GM21825 (cell line): ENCODE measurements around the gene SPATA2L.

ENCODE experiments used
- ATAC-seq: cut with Tn5 transposase; IDR thresholded peaks from one replicate; pipeline ENCODE4 v1.9.1; 2021; ENCODE audit warnings: mild to moderate bottlenecking, moderate library complexity; ENCODE audit not compliant: unreplicated experiment

The SPATA2L gene, protein sequence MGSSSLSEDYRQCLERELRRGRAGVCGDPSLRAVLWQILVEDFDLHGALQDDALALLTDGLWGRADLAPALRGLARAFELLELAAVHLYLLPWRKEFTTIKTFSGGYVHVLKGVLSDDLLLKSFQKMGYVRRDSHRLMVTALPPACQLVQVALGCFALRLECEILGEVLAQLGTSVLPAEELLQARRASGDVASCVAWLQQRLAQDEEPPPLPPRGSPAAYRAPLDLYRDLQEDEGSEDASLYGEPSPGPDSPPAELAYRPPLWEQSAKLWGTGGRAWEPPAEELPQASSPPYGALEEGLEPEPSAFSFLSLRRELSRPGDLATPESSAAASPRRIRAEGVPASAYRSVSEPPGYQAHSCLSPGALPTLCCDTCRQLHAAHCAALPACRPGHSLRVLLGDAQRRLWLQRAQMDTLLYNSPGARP

DNA sequence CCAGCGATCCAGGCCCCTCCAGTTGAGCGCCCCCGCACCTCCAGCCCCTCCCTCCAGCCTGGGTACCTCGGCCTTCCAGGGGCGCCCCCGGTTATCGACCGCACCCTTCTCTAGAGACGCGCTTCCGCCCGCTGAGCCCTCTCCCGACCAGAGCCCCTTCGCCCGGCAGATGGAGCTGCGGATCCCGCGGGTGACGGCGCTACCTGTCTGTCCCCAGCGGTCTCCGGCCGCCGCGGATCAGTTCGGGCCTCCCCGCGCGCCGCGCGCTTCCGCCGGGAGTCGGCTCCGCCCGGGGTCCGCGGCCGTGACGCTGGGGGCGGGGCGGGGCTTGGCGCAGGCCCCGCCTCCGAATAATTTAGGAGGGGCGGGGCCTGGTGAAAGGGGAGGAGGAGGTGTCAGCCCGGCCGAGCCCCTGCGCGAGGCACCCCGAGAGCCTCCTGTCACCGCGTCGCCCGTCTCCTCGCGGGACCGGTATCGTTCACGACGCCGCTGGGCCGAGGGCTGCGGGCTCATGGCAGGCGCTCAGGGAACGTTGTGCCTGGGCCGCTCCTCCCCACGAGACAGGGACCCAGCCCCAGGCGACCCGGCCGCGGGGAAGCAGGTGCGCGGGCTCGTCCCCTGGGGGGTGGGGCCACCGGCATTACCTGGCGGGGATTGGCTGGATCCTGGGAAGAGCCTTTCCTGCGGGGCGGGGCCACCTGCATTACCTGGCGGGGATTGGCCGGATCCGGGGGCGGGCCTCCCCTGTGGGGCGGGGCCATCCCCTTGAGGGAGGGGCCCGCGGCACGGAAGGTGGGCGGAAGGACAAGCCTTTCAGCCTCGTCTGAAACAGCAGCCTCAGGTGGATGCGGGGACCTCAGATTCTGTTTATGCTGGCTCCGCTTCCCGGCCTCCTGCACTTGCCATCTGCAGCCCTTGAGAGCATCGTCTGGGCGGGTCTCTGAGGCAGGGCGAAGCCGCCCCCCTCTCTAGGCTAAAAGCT, at the start of gene SPATA2L:
SPATA2L (minus strand) TSS at position 281 of the 982 bp plus-strand sequence. CDS start 473 bp downstream, outside the sequence.
- ATAC-seq = peak; percentile 60

DNA sequence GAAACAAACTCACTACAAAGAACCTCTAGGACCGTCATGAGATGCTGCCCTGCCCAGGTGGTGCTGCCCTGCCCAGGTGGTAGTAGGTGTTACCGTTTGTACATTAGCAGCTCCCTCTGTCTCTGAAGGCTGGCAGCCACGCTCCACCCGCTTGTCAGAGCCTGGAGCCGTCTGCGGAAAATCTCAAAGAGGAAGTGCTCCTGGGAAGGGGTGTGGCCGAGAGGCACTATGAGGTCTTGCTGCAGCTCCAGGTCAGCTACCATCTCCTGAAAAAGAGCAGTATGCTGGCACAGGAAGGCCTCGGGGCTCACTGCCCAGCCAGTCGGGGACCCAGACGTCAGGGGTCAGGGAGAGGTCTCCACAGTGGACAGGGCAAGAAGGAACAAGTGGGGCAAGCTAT, 48.1 kb upstream of the SPATA2L start:
- no peak for ATAC-seq

DNA sequence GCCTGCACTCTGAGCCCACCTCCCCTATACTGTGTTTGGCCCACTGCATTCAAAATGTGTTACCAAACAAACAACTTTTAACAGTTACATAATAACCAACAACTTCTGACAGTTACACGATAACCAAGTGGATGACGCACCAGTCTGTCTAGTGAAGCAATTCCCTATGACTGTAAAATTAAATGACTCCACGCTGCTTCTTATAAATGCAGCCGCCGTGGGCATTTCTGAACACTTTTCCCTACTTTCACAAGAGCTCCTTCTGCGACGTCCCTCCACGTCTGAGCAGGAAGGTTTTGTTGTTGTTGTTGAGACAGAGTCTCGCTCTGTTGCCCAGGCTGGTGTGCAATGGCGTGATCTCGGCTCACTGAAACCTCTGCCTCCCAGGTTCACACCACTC, 47.4 kb upstream of the SPATA2L start:
- ATAC-seq = no peak

DNA sequence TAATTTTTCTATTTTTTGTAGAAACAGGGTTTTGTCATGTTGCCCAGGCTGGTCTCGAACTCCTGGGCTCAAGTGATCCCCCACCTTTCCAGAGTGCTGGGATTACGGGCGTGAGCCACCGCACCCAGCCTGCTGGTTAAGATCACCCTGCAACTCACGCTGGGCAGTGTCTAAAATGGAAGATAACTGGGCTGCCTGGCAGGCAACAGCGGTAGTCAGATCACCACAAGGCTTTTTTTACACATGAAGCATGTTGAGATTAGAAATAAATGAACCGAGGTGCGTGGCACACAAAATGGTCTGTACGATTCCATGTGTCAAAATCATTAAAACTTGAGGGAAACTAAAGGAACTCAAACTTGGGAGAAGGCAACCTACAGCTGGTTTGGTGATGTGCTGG, 46.6 kb upstream of the SPATA2L start:
- ATAC-seq = no peak

DNA sequence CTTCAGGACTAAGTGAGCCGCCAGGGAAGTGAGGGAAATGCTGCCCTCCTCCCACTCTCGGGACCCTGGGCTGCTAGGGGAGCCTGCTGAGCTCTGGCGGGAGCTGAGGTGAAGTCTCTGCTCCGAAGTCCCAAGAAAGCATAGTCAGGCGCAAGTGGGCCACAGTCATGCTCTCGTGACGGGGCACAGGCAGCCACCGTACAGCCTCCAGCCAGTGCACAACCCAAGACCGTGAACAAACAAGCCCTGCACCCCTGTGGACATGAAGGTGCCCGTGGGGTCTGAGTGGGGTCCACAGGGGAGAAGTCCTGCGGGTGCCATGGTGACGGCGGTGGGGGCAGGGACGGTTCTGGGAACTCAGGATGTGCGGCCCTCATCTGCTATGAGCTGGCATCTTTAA, 44.5 kb upstream of the SPATA2L start:
- no peak for ATAC-seq

DNA sequence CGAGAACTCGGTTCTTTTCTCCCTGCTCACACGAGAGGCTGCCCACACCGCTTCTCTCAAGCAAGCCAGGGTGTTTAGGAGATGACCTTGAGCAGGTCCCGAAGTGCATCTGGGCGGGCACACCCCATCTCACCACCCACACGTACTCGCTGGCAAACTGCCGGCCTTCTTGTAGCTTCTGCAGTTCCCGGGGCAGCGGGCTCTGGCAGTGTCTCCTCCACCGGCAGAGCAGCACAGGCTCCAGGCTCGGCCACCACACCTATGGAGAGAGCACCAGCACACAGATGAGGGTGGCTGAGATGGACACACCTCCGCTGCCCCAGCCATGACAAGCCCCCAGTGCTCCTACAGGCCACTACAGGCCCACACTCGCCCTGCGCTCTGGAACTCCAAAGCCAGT, 43.3 kb upstream of the SPATA2L start:
- no peak for ATAC-seq

DNA sequence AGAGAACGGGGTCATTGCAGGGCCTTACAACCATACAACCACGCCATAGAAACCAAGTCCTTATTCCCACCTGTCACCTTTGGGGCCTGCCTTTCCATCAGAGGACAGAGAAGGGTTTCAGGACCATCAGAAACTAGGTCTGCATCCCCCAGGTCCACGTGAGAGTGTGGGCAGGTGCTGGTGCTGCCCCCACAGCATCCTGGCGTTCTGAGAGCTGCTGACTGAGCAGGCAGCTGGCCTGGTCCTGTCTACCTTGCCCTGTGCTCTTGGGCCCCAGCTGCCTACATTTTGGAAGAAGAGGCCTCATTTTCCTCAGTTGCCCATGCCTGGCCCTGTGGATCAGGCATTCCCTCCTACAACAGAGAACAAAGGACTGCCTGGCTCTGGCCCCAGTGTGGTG, 41.4 kb upstream of the SPATA2L start:
- ATAC-seq = no peak

DNA sequence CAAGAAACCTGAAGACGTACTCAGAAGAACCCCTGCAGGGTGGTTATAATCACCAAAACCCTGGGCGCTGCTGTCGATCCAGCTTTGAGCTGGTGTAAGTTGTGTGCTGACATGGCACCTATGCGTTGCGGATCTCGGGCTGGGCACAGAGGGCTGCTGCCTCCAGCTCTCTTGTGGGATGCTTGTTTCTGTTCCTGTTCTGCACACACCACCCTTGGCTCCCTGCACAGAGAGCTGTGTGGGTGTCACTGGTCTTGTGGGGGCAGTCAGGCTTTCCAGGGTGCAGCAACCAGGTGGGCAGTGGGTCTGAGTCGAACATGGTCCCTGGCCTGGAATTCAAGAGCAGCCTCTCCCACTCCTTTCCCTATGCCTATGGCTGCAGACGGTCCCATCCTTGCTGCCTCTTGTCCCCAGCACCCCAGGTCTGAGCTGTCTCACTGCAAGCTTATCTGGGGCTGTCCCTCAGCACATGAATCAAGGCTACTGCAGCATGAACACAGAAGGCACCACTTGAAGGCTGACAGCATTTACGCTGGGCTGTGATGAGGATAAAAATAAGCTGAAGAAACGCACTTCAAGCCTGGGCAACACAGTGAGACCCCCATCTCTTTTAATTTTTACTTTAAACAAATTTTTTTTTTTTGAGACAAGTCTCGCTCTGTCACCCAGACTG, 40.0 kb upstream of the SPATA2L start:
- no peak for ATAC-seq

DNA sequence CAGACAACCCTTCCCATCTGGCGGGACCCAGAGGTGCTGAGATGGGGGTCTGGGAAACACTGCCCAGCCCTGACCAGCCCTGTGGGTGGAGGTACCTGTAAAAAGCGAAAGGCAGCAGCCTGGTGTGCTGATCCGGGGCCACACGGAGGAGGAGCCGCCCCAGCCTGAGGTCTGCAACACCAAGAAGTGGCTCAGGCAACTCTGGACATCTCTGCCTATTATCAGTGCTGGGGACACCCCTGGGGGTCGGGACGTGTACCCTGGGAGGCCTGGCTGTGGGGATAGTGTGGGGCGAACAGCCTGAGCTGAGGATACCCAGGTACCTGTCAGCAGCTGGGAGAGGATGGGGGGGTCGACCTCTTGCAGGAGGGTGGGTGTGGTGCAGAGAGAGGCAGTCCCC, 37.9 kb upstream of the SPATA2L start:
- ATAC-seq = no peak

DNA sequence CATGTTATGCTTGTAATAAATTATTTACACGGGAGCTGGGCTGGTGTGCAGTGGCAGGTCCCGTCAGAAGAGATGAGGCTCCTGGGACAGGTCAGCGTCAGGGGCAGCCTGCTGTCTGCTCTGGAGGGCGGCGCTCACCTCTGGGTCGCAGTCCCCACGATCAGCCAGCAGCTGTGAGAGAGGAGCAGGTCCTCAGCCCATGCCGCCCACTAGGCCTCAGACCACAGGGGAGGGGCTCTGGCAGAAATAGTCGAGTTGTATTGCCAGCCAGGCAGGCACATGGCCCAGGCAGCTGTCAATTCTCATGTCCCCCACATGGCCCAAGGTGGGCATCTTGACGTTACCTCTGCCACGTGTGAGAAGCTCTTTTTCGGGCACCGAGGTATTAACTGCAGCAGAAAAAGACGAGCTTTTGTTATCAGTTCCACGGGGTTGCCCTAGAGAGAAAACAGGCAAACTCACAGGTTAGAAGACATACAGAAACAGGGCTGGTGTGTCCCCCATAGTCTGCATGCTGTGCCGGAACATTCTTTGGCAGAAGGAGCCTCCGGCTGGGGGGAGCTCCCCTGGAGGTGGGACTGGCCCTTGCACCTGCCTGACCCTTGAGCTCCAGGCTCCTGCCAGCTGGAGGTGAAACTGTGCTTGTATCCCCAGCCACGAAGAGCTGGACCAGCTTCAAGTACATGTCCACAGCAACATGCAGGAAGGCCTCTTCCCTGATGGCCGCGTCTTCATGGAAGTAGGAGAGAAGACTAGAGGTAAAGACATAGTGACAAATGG, 37.2 kb upstream of the SPATA2L start:
- ATAC-seq = no peak

DNA sequence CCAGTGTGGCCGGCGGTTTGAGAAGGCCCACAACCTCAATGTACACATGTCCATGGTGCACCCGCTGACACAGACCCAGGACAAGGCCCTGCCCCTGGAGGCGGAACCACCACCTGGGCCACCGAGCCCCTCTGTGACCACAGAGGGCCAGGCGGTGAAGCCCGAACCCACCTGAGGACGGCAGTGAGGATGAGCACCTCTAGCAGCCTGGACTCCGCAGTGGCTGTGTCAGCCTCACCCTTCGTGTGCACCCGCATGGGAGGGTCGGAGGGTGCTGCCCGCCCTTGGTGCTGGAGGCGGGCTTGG, 36.5 kb upstream of the SPATA2L start:
- no peak for ATAC-seq

DNA sequence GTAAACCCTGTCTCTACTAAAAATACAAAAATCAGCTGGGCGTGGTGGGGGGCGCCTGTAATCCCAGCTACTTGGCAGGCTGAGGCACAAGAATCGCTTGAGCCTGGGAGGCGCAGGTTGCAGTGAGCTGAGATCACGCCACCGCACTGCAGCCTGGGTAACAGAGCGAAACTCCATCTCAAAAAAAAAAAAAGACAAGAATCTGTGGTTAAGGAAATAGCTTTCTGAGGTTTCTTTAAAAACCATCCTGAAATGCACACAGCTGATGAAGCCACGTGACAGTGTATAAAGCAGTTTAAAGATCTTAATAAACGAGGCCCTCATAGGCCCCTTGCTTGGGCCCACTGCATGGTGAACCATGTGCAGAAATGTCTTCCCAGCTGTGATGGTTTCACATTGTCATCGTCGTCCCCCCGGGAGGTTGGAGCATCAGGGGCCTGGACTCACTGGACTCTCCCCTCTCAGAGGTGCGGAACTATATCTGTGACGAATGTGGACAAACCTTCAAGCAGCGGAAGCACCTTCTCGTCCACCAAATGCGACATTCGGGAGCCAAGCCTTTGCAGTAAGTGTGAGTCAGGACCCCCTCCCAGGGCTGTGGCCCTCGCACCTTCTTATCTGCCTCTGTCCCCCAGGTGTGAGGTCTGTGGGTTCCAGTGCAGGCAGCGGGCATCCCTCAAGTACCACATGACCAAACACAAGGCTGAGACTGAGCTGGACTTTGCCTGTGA, 36.0 kb upstream of the SPATA2L start:
- no peak for ATAC-seq

DNA sequence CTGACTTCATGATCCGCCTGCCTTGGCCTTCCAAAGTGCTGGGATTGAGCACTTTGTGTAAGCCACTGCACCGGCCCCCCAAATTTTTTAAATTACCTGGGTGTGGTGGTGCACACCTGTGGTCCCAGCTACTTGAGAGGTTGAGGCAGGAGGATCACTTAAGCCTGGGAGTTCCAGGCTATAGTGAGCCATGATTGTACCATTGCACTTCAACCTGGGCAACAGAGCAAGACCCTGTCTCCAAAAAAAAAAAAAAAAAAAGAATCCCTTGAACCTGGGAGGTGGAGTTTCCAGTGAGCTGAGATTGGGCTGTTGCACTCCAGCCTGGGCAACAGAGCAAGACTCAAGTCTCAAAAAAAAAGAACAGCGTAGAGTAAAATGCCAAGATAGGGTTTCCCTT, 35.0 kb upstream of the SPATA2L start:
- ATAC-seq = no peak

DNA sequence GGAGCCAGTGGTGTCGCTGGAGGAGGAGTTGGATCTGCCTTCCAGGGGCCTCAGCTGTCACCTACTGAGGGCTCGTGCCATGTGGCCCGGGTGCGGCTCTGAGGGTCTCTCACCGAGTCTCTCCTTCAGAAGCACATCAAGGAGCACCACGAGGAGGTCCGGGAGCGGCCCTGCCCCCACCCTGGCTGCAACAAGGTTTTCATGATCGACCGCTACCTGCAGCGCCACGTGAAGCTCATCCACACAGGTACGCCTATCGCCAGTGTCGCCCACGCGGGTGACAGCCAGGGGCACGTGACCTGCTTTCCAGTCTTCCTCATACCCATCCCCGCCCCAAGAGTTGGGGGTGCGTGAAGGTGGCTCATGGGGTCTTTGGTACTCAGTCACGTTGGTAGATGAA, 32.3 kb upstream of the SPATA2L start:
- ATAC-seq = no peak

DNA sequence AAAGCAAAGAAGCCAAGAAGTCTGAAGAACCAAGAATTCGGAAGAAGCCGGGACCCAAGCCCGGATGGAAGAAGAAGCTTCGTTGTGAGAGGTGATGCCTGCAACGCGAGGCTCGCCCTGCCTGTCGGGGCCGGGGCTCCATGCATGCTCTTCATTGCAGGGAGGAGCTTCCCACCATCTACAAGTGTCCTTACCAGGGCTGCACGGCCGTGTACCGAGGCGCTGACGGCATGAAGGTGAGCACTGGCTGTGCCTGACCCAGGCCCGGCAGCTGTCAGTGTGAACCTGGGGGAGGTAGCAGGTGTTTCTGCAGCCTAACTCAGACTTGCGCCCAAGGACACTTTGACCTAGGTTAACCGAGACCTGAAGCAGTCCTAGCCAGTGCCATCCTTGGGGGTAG, 31.8 kb upstream of the SPATA2L start:
- no peak for ATAC-seq

DNA sequence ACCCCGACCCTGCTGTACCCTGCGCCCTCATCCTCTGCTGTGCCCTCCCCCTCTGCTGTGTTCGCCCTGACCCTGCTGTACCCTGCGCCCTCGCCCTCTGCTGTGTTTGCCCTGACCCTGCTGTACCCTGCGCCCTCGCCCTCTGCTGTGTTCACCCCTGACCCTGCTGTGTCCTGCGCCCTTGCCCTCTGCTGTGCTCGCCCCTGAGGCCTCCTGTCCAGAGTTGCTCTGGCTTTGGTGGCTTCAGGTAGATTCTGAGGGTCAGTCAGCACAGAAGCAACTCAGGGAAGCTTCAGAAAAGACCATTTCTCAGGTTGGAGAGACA, 31.4 kb upstream of the SPATA2L start:
- no peak for ATAC-seq

DNA sequence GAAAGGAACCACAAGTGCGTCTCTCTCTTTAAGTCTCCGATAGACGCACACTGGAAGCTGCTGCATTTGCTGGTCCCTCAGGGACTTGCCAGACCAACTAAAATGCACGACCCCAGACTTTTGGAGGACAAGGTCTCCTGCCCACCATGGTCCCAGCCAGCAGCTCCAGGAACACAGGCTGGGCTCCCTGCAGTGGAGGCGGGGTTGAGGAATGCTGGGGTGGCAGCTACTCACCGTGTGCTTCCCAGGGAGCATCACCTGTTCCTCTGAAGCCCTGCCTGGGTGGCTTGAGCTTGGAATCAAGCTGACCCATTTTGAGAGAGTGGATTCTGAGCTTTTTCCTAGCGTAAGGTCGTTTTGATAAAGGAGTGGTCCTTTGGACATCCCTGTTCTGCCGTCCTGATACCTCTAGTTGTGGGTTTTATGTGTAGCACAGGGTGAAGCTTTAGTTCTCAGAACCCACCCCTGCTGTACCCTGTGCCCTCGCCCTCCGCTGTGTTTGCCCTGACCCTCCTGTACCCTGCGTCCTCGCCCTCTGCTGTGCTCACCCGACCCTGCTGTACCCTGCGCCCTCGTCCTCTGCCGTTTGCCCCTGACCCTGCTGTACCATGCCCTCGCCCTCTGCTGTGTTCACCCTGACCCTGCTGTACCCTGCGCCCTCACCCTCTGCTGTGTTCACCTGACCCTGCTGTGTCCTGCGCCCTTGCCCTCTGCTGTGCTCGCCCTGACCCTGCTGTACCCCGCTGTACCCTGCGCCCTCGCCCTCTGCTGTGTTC, 30.8 kb upstream of the SPATA2L start:
- ATAC-seq = no peak

DNA sequence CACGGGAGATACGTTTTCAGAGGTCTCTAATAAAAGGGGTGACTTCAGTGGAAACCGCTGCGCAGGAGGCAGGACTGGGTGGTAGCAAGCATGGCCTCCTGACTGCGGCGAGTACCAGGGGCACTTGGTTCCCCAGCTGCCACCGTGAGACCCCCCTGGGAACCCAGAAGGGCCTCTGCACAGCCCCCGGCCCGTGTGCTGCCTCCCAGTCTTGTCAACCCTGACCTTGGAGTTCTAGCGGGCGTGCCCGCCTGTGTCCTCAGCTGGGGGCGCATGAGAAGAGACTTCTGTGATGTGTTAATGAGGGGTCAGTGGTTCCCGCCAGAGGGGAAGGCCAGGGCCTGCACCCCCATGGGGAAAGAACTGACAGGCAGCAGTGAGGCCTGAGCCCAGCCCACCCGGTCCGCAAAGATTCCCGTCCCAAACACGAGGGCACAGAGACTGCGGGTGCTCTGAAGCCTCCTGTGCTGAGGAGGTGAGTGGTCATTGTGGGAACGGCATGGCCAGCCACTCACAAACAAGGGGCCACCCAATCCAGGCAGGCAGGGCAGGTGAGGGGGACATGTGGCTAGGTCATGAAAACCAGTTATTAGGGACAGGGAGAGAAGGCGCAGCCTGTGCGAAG, 29.2 kb upstream of the SPATA2L start:
- no peak for ATAC-seq
